ENCODE results near the gene FGD2. TPM values are rescaled to one million over a fixed set of nuclear protein-coding genes. Genes with fewer than 3 reads are reported as not detected.
A peak's percentile ranks its signal among the peaks of the same experiment; 100 is the strongest.

Gene FGD2
- total and polyA plus RNA-seq, 2 donors (not counting 3 experiments of a cell fraction or from before 2014, with no cell fraction given), result not detected

- intact Hi-C loops (cut with micrococcal nuclease) (loop anchor here (1.0 to 10.0 kb wide), 6 partner anchors 22 to 285 kb away; no protein-coding TSS in a partner anchor), dilution Hi-C loops (cut with MboI; ENCODE audit: extremely low pct_ligation_motif_present, low sequenced_read_pairs) (no loop called here)
- H3K9me3 ChIP-seq (replicated peaks; ENCODE audit: control insufficient read depth, insufficient read depth, low read length), result no peaks in the 10 kb centered on the region
- no peaks in the 10 kb centered on the region for H4K20me1 ChIP-seq (replicated peaks; ENCODE audit: control insufficient read depth, extremely low read depth, insufficient read depth, low read length)
- peak; percentile 71 for TF ChIP-seq FOS (IDR thresholded peaks at IDR 0.05; ENCODE audit: borderline replicate concordance, insufficient read depth, low read length)
- no peak for TF ChIP-seq POLR2A (IDR thresholded peaks at IDR 0.05; ENCODE audit: low read depth, low read length)
- no peak for TF ChIP-seq MAX (IDR thresholded peaks at IDR 0.05; ENCODE audit: insufficient read depth, insufficient read length)
- no peak for TF ChIP-seq MYC (IDR thresholded peaks at IDR 0.05; ENCODE audit: low read depth, low read length)
- TF ChIP-seq EZH2 (IDR thresholded peaks at IDR 0.05; ENCODE audit: borderline replicate concordance, low read depth, low read length, severe bottlenecking), result no peak
- TF ChIP-seq CTCF (IDR thresholded peaks at IDR 0.05; ENCODE audit: extremely low read depth in 1 of 2, insufficient read depth in 1 of 2, low read depth in 1 of 2, low read length in 2 of 2), result peak; percentile 70 to 79
- no peak for TF ChIP-seq GATA2 (IDR thresholded peaks at IDR 0.05; ENCODE audit: insufficient read depth, insufficient read length, low read depth, low read length)
- no peak for TF ChIP-seq POLR2AphosphoS5 (IDR thresholded peaks at IDR 0.05; ENCODE audit: insufficient read depth, low read depth, low read length)
- TF ChIP-seq JUN (IDR thresholded peaks at IDR 0.05; ENCODE audit: borderline replicate concordance, insufficient read depth, insufficient read length, low read depth), result peak; percentile 71
- H3K27ac ChIP-seq (ENCODE audit: insufficient read depth, low read depth, low read length), result no peak overlapping the region
- DNase-seq (ENCODE audit: low read depth, low spot score), result peak; percentile 77
- H3K9ac ChIP-seq (replicated peaks; ENCODE audit: extremely low read depth, insufficient read depth, low read length), result no peak overlapping the region
- no peak overlapping the region for H2AFZ ChIP-seq (ENCODE audit: low read depth, low read length)
- H3K4me3 ChIP-seq (replicated peaks in 1 of 3; ENCODE audit: insufficient read depth in 1 of 3, low read depth in 1 of 3, low read length in 3 of 3), result no peak overlapping the region
- no peaks in the 10 kb centered on the region for H3K4me1 ChIP-seq (ENCODE audit: control insufficient read depth, extremely low read depth, insufficient read depth, low read length)
- POLR2A ChIA-PET, result interaction anchor here (1.0 to 1.7 kb wide), 3 partner anchors 24 to 180 kb away, joined by 3 to 5 read pairs (median 3); no protein-coding TSS in a partner anchor
- no peaks in the 10 kb centered on the region for H3K9me1 ChIP-seq (replicated peaks; ENCODE audit: control insufficient read depth, extremely low read depth, insufficient read depth, low read length)
- no TSS peak for BruUV-seq (replicated peaks)
- no peaks in the 10 kb centered on the region for H3K36me3 ChIP-seq (ENCODE audit: control insufficient read depth in 2 of 2, extremely low read depth in 1 of 2, insufficient read depth in 2 of 2, low read length in 2 of 2)
- no peak overlapping the region for H3K4me2 ChIP-seq (ENCODE audit: insufficient read depth, low read length)
- CTCF ChIA-PET, result interaction anchor here (0.6 to 6.3 kb wide), 28 partner anchors 9 to 192 kb away, joined by 3 to 92 read pairs (median 4); partner anchors contain the start of gene PIM1
- H3K79me2 ChIP-seq (ENCODE audit: control insufficient read depth, insufficient read depth, low read length), result no peaks in the 10 kb centered on the region
- FAIRE-seq, result peak; percentile 98
- H3K27me3 ChIP-seq (ENCODE audit: control insufficient read depth in 2 of 2, insufficient read depth in 2 of 2, low read length in 2 of 2), result peaks cover 0 to 3% of the 10 kb centered on the region in 2 experiments
These were observed 24.0 kb downstream of the FGD2 start for GRCh38 chr6:37029249-37029971.

Data from endothelial cell of umbilical vein (primary cell).